ENCODE results near the gene FAM76A.
A peak's percentile ranks its signal among the peaks of the same experiment; 100 is the strongest.
"Not testable (repeated sequence)": the region's sequence is repeated elsewhere in the genome, so short reads cannot be mapped to it uniquely, and the experiment has no call there.

The FAM76A gene

DNA sequence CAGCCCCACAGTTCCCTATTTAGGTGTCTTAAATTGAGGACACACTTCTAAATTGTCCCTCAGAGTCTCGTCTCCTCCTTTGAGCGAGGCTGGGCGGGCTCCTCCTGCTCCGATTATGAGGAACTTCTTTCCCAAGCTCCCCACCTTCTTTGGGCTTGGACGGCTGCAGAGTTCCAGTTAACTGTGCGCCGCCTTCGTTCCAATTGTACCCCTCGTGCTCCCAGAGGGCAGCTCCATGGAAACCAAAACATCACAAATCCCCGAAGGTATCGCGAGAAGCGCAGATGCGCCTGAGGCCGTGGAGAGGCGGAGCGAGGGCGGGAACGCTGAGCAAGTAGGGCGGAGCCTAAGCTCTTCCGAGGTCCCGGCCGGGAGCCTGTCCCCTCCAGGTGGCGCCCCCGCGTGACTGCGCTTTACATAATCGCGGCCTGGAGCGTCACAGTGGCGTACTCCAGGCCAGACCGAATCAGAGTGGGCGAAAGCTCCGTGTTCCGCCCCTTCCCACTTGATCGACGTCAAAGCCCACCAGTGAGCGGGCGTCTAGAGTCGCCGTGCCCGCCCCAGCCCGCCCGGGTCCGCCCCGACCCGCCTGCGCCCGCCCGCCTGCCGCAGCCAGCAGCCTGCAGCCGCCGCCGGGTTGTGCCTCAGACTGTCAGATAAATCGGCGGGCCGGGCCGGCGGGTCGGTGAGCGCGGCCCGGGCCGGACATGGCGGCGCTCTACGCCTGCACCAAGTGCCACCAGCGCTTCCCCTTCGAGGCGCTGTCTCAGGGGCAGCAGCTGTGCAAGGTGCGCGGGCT is at the start of gene FAM76A:
TSS of gene FAM76A (plus strand) at position 588 of the 799 bp plus-strand sequence. CDS start at position 708, 120 bp downstream.
- H3K27ac Mint-ChIP-seq = peak within 1 kb of the TSS; percentile 98
- H3K36me3 Mint-ChIP-seq = peaks cover 7% of the 10 kb centered on the region
- H3K27me3 Mint-ChIP-seq = no peaks in the 10 kb centered on the region
- peak within 1 kb of the TSS; percentile 92 for H3K4me3 Mint-ChIP-seq
- no peaks in the 10 kb centered on the region for H3K9me3 Mint-ChIP-seq
- peak; percentile 98 to 100 for DNase-seq (ENCODE audit: low spot score in 2 of 2)
- H3K4me1 Mint-ChIP-seq = peaks cover 8% of the 10 kb centered on the region
- peak; percentile 83 for ATAC-seq (ENCODE audit: low read depth)

GRCh38 chr1:27676410-27676809 is 49.4 kb upstream of the FAM76A start:
- Mint-ChIP-seq H3K4me3 (no peak overlapping the region), H3K4me1 (peaks cover 8% of the 10 kb centered on the region), H3K36me3 (peaks cover 1% of the 10 kb centered on the region), H3K27me3 (no peaks in the 10 kb centered on the region), H3K9me3 (peaks cover 3% of the 10 kb centered on the region), H3K27ac (no peak overlapping the region)
- ATAC-seq (ENCODE audit: low read depth) (no peak), DNase-seq (ENCODE audit: low spot score in 2 of 2) (no peak)

- no peaks in the 10 kb centered on the region for H3K4me1 Mint-ChIP-seq
- peaks cover 9% of the 10 kb centered on the region for H3K36me3 Mint-ChIP-seq
- DNase-seq (ENCODE audit: low spot score in 2 of 2) = no peak
- no peak for ATAC-seq (ENCODE audit: low read depth)
- H3K27me3 Mint-ChIP-seq = no peaks in the 10 kb centered on the region
- H3K9me3 Mint-ChIP-seq = peaks cover 11% of the 10 kb centered on the region
- no peak overlapping the region for H3K4me3 Mint-ChIP-seq
- no peak overlapping the region for H3K27ac Mint-ChIP-seq
These were observed 47.0 kb upstream of the FAM76A start for GRCh38 chr1:27678747-27679146.

- ATAC-seq (ENCODE audit: low read depth); H3K27me3 Mint-ChIP-seq; H3K4me1 Mint-ChIP-seq; H3K27ac Mint-ChIP-seq; DNase-seq (ENCODE audit: low spot score in 2 of 2); H3K4me3 Mint-ChIP-seq: not testable (repeated sequence)
- peaks cover 12% of the 10 kb centered on the region for H3K36me3 Mint-ChIP-seq
- peaks cover 11% of the 10 kb centered on the region for H3K9me3 Mint-ChIP-seq
These were observed 45.5 kb upstream of the FAM76A start for GRCh38 chr1:27680225-27680791.

GRCh38 chr1:27681580-27681979 is 44.2 kb upstream of the FAM76A start:
- not testable (repeated sequence) for H3K27me3 Mint-ChIP-seq; H3K27ac Mint-ChIP-seq; DNase-seq (ENCODE audit: low spot score in 2 of 2); ATAC-seq (ENCODE audit: low read depth); H3K4me3 Mint-ChIP-seq; H3K4me1 Mint-ChIP-seq
- H3K36me3 Mint-ChIP-seq = peaks cover 12% of the 10 kb centered on the region
- H3K9me3 Mint-ChIP-seq = peaks cover 11% of the 10 kb centered on the region

GRCh38 chr1:27682351-27682944 is 43.3 kb upstream of the FAM76A start:
- H3K4me3 Mint-ChIP-seq = no peak overlapping the region
- no peak for ATAC-seq (ENCODE audit: low read depth)

DNA sequence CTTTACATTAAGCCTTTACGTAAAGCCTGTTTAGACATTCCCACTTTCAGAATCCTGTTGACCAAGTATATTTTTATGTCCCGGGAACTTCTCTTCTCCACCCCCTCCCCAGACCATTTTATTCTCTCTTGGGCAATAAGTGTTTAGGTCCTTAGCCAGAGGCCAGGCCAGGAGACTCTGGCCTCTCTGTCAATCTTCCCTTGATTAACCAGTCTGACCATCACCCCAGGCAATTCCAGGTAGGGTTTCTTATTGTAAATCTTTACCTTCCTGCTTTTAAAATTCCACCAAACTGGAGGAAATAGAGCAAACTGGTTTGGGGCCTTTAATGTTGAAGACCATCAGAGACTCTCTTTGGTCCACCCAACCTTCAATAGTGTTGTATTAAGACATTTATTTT is 41.6 kb upstream of the FAM76A start:
- Mint-ChIP-seq H3K4me3 (no peak overlapping the region), H3K9me3 (peaks cover 11% of the 10 kb centered on the region)
- no peak for DNase-seq (ENCODE audit: low spot score in 2 of 2)

More at GRCh38 chr1:27682351-27682944, 43.3 kb upstream of the FAM76A start:
- H3K36me3 Mint-ChIP-seq = peaks cover 12% of the 10 kb centered on the region
- H3K27ac Mint-ChIP-seq = no peak overlapping the region
- peaks cover 4% of the 10 kb centered on the region for H3K27me3 Mint-ChIP-seq
- peaks cover 11% of the 10 kb centered on the region for H3K9me3 Mint-ChIP-seq
- no peak for DNase-seq (ENCODE audit: low spot score in 2 of 2)
- no peaks in the 10 kb centered on the region for H3K4me1 Mint-ChIP-seq

GRCh38 chr1:27686223-27686990 is 39.4 kb upstream of the FAM76A start:
- Mint-ChIP-seq H3K4me3 (no peak overlapping the region), H3K36me3 (peaks cover 11% of the 10 kb centered on the region), H3K9me3 (peaks cover 9% of the 10 kb centered on the region), H3K27ac (no peak overlapping the region), H3K27me3 (peaks cover 5% of the 10 kb centered on the region), H3K4me1 (peaks cover 8% of the 10 kb centered on the region)
- ATAC-seq (ENCODE audit: low read depth) (no peak), DNase-seq (ENCODE audit: low spot score in 2 of 2) (no peak)

More for the DNA sequence above, 41.6 kb upstream of the FAM76A start:
- peaks cover 12% of the 10 kb centered on the region for H3K36me3 Mint-ChIP-seq
- ATAC-seq (ENCODE audit: low read depth) = no peak
- H3K27ac Mint-ChIP-seq = no peak overlapping the region
- H3K4me1 Mint-ChIP-seq = peaks cover 1% of the 10 kb centered on the region
- H3K27me3 Mint-ChIP-seq = peaks cover 5% of the 10 kb centered on the region

DNA sequence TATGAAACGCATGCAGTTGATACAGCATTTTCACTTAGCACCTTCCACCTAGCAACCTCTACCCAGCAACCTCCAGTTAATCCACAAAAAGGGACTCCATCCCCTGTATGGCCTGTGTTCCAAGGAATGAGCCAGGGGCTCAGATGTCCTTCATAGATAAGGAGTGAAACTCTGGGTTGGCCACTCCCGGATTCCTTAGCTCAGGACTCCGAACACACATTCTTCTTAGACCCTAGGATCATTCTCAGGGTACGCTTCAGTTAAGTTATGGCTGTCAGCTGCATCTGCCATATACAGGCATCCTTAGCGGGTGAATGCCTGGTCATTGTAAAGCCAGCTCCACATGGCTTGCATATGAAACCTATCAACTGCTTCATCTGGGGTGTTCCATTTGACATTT is 37.9 kb upstream of the FAM76A start:
- Mint-ChIP-seq H3K4me3 (no peak overlapping the region), H3K27me3 (peaks cover 5% of the 10 kb centered on the region), H3K27ac (no peak overlapping the region), H3K36me3 (peaks cover 3% of the 10 kb centered on the region), H3K4me1 (peaks cover 8% of the 10 kb centered on the region), H3K9me3 (peaks cover under 1% of the 10 kb centered on the region)
- DNase-seq (ENCODE audit: low spot score in 2 of 2) (no peak), ATAC-seq (ENCODE audit: low read depth) (no peak)

GRCh38 chr1:27689423-27690173 is 36.2 kb upstream of the FAM76A start:
- H3K4me3 Mint-ChIP-seq = no peak overlapping the region
- peak overlapping the region; percentile 28 for H3K27ac Mint-ChIP-seq
- H3K36me3 Mint-ChIP-seq = peaks cover 3% of the 10 kb centered on the region
- peaks cover 5% of the 10 kb centered on the region for H3K27me3 Mint-ChIP-seq
- ATAC-seq (ENCODE audit: low read depth) (no peak), DNase-seq (ENCODE audit: low spot score in 2 of 2) (no peak)
- peaks cover 8% of the 10 kb centered on the region for H3K4me1 Mint-ChIP-seq
- H3K9me3 Mint-ChIP-seq = no peaks in the 10 kb centered on the region

DNA sequence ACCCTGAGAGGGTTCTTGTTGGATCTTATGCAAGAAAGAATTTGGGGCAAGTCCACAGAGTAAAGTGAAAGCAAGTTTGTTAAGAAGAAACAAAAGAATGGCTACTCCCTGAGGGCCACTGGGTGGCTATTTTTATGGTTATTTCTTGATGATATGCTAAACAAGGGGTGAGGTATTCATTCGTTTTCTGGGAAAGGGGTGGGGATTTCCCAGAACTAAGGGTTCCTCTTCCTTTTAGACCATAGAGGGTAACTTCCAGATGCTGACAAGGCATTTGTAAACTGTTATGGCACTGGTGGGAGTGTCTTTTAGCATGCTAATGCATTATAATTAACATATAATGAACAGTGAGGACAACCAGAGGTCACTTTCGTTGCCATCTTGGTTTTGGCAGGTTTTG is 35.6 kb upstream of the FAM76A start:
- ATAC-seq (ENCODE audit: low read depth) = no peak
- Mint-ChIP-seq H3K4me1 (peaks cover 8% of the 10 kb centered on the region), H3K9me3 (no peaks in the 10 kb centered on the region), H3K36me3 (no peaks in the 10 kb centered on the region), H3K27ac (peak overlapping the region; percentile 28), H3K4me3 (no peak overlapping the region), H3K27me3 (peaks cover 2% of the 10 kb centered on the region)
- DNase-seq (ENCODE audit: low spot score in 2 of 2) = no peak

DNA sequence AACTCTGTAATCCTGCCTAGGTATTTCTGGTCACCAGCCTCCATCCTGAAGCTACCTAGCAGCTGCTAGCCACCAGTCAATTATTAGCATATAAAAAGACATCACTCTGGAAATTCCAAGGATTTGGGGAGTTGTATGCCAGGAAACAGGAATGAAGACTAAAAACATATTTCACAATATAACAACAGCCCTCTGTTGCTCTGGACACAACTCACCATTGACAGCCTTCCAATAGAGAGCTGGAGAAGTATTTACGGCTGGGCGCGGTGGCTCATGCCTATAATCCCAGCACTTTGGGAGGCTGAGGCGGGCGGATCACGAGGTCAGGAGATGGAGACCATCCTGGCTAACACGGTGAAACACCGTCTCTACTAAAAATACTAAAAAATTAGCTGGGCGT is 28.9 kb upstream of the FAM76A start:
- ATAC-seq (ENCODE audit: low read depth); H3K4me3 Mint-ChIP-seq; DNase-seq (ENCODE audit: low spot score in 2 of 2); H3K36me3 Mint-ChIP-seq; H3K9me3 Mint-ChIP-seq; H3K27ac Mint-ChIP-seq; H3K27me3 Mint-ChIP-seq; H3K4me1 Mint-ChIP-seq: not testable (repeated sequence)

- H3K27me3 Mint-ChIP-seq = peaks cover 4% of the 10 kb centered on the region
- H3K4me1 Mint-ChIP-seq = no peaks in the 10 kb centered on the region
- ATAC-seq (ENCODE audit: low read depth) (no peak), DNase-seq (ENCODE audit: low spot score in 2 of 2) (no peak)
- no peak overlapping the region for H3K27ac Mint-ChIP-seq
- no peaks in the 10 kb centered on the region for H3K36me3 Mint-ChIP-seq
- peaks cover 2% of the 10 kb centered on the region for H3K9me3 Mint-ChIP-seq
- no peak overlapping the region for H3K4me3 Mint-ChIP-seq
These were observed 20.8 kb upstream of the FAM76A start for GRCh38 chr1:27704958-27705357.

All from memory B cell (primary cell).